ENCODE measurements around the gene KDM7A.

GRCh38 chr7:140215281-140215680 lies 38.5 kb upstream of the KDM7A start:
- no peak for TF ChIP-seq EZH2 (IDR thresholded peaks at IDR 0.05; ENCODE audit: borderline replicate concordance, insufficient read depth, low read length, poor library complexity, severe bottlenecking)
- TF ChIP-seq, protein P1, sequence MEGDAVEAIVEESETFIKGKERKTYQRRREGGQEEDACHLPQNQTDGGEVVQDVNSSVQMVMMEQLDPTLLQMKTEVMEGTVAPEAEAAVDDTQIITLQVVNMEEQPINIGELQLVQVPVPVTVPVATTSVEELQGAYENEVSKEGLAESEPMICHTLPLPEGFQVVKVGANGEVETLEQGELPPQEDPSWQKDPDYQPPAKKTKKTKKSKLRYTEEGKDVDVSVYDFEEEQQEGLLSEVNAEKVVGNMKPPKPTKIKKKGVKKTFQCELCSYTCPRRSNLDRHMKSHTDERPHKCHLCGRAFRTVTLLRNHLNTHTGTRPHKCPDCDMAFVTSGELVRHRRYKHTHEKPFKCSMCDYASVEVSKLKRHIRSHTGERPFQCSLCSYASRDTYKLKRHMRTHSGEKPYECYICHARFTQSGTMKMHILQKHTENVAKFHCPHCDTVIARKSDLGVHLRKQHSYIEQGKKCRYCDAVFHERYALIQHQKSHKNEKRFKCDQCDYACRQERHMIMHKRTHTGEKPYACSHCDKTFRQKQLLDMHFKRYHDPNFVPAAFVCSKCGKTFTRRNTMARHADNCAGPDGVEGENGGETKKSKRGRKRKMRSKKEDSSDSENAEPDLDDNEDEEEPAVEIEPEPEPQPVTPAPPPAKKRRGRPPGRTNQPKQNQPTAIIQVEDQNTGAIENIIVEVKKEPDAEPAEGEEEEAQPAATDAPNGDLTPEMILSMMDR (IDR thresholded peaks at IDR 0.05; ENCODE audit: poor library complexity, severe bottlenecking), result no peak
- TF ChIP-seq REST (IDR thresholded peaks at IDR 0.05; ENCODE audit: borderline replicate concordance), result no peak
- no peak for TF ChIP-seq EP300 (conservative IDR thresholded peaks at IDR 0.05; ENCODE audit: poor library complexity, severe bottlenecking)
- TF ChIP-seq MXI1 (conservative IDR thresholded peaks at IDR 0.05; ENCODE audit: poor library complexity, severe bottlenecking), result no peak
- no peak for TF ChIP-seq POLR2AphosphoS5 (IDR thresholded peaks at IDR 0.05)
- no peak for TF ChIP-seq TAF1 (IDR thresholded peaks at IDR 0.05; ENCODE audit: low read depth)
- no peak for TF ChIP-seq RAD21 (conservative IDR thresholded peaks at IDR 0.05)
- TF ChIP-seq SMC3 (conservative IDR thresholded peaks at IDR 0.05; ENCODE audit: poor library complexity), result no peak

Measured in neural cell (in vitro differentiated cells).